ENCODE measurements around the gene ACER1.
"Not testable (repeated sequence)": the region's sequence is repeated elsewhere in the genome, so short reads cannot be mapped to it uniquely, and the experiment has no call there.

The ACER1 gene

GRCh38 chr19:6357174-6357573 is 23.8 kb upstream of the ACER1 start:
- no peak overlapping the region for H4K12ac ChIP-seq (ENCODE audit: low read depth, low read length)
- no peak overlapping the region for H2BK120ac ChIP-seq (ENCODE audit: insufficient read depth, low read length, poor library complexity)
- H2AK5ac ChIP-seq (ENCODE audit: low read length) = no peak overlapping the region
- H2BK12ac ChIP-seq (ENCODE audit: low read length) = no peak overlapping the region
- H2AFZ ChIP-seq (ENCODE audit: insufficient read depth, low read length, poor library complexity) = no peak overlapping the region
- H3K18ac ChIP-seq (ENCODE audit: low read length) = no peak overlapping the region
- no peak overlapping the region for H3K4me2 ChIP-seq (ENCODE audit: low read length)
- no peaks in the 10 kb centered on the region for H3K36me3 ChIP-seq (ENCODE audit: control insufficient read depth in 1 of 2, insufficient read depth in 2 of 2, low read length in 2 of 2)
- no peak overlapping the region for H4K91ac ChIP-seq (ENCODE audit: low read depth, low read length)
- H3K14ac ChIP-seq (ENCODE audit: low read length) = no peak overlapping the region
- H3K4me3 ChIP-seq (ENCODE audit: low read depth, low read length) = no peak overlapping the region
- H3K79me1 ChIP-seq (ENCODE audit: low read length) = peaks cover 8% of the 10 kb centered on the region
- H3K9ac ChIP-seq (ENCODE audit: low read length) = no peak overlapping the region
- no peak overlapping the region for H3K27ac ChIP-seq (ENCODE audit: low read depth, low read length)
- peaks cover 2% of the 10 kb centered on the region for H3K9me3 ChIP-seq (ENCODE audit: insufficient read depth, low read depth, low read length)
- no peaks in the 10 kb centered on the region for H3K27me3 ChIP-seq (ENCODE audit: insufficient read depth, low read length)
- H4K8ac ChIP-seq (ENCODE audit: low read depth, low read length) = no peak overlapping the region
- H3K79me2 ChIP-seq (ENCODE audit: control insufficient read depth, insufficient read depth, low read length, poor library complexity) = peaks cover 8% of the 10 kb centered on the region
- H2BK5ac ChIP-seq (ENCODE audit: low read depth, low read length, poor library complexity) = no peak overlapping the region
- no peak overlapping the region for H3K4ac ChIP-seq (ENCODE audit: low read depth, low read length)
- no peak for DNase-seq
- WGBS (ENCODE audit: extremely low coverage, insufficient coverage, insufficient read length) = no CpG with 5 or more reads among the region's 14 CpGs
- H3K23ac ChIP-seq (ENCODE audit: low read length) = no peak overlapping the region
- peaks cover 0 to 3% of the 10 kb centered on the region in 2 experiments for H3K4me1 ChIP-seq (ENCODE audit: control insufficient read depth in 1 of 2, insufficient read depth in 2 of 2, low read length in 2 of 2)

- not testable (repeated sequence) for H2AFZ ChIP-seq (ENCODE audit: insufficient read depth, low read length, poor library complexity); H3K27me3 ChIP-seq (ENCODE audit: insufficient read depth, low read length)
- no CpG with 5 or more reads among the region's 46 CpGs for WGBS (ENCODE audit: extremely low coverage, insufficient coverage, insufficient read length)
Observed at GRCh38 chr19:6355321-6356040, 22.1 kb upstream of the ACER1 start.

DNA sequence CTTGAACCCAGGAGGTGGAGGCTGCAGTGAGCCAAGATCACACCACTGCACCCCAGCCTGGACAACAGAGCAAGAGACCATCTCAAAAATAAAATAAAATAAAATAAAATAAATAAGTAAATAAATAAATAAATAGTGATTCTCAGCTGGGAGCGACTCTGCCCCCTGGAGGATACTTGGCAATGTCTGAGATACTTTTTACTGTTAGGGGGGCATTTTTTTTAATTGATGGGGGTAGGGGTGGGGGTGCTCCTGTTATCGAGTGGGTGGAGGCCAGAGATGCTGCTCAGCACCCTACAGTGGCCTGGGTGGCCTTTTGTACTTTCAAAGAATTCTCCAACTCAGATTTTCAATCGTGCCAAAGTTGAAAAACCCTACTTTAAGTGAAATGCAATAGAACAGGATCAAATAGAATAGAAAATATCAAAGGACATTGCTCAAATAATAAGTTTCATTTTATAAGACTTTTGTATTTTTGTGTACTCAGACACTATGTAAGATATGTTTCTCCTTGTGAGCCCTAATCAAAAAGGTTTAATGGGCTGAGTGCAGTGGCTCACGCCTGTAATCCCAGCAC is 20.8 kb upstream of the ACER1 start:
- peaks cover 0 to 3% of the 10 kb centered on the region in 2 experiments for H3K4me1 ChIP-seq (ENCODE audit: control insufficient read depth in 1 of 2, insufficient read depth in 2 of 2, low read length in 2 of 2)
- H3K4ac ChIP-seq (ENCODE audit: low read depth, low read length) = no peak overlapping the region
- no peak overlapping the region for H3K9ac ChIP-seq (ENCODE audit: low read length)
- H3K4me3 ChIP-seq (ENCODE audit: low read depth, low read length) = no peak overlapping the region
- H3K23ac ChIP-seq (ENCODE audit: low read length) = no peak overlapping the region
- H2AK5ac ChIP-seq (ENCODE audit: low read length) = no peak overlapping the region
- no peaks in the 10 kb centered on the region for H3K36me3 ChIP-seq (ENCODE audit: control insufficient read depth in 1 of 2, insufficient read depth in 2 of 2, low read length in 2 of 2)
- no peaks in the 10 kb centered on the region for H3K27me3 ChIP-seq (ENCODE audit: insufficient read depth, low read length)
- H4K12ac ChIP-seq (ENCODE audit: low read depth, low read length) = no peak overlapping the region
- H3K27ac ChIP-seq (ENCODE audit: low read depth, low read length) = no peak overlapping the region
- H3K9me3 ChIP-seq (ENCODE audit: insufficient read depth, low read depth, low read length) = peaks cover 2% of the 10 kb centered on the region
- no peak for DNase-seq
- H2BK5ac ChIP-seq (ENCODE audit: low read depth, low read length, poor library complexity) = no peak overlapping the region
- no CpG with 5 or more reads among the region's 4 CpGs for WGBS (ENCODE audit: extremely low coverage, insufficient coverage, insufficient read length)
- no peak overlapping the region for H3K14ac ChIP-seq (ENCODE audit: low read length)
- H3K79me2 ChIP-seq (ENCODE audit: control insufficient read depth, insufficient read depth, low read length, poor library complexity) = no peaks in the 10 kb centered on the region
- H2BK120ac ChIP-seq (ENCODE audit: insufficient read depth, low read length, poor library complexity) = no peak overlapping the region
- H3K4me2 ChIP-seq (ENCODE audit: low read length) = no peak overlapping the region
- no peak overlapping the region for H4K8ac ChIP-seq (ENCODE audit: low read depth, low read length)
- H4K91ac ChIP-seq (ENCODE audit: low read depth, low read length) = no peak overlapping the region
- no peaks in the 10 kb centered on the region for H3K79me1 ChIP-seq (ENCODE audit: low read length)
- H3K18ac ChIP-seq (ENCODE audit: low read length) = no peak overlapping the region
- H2AFZ ChIP-seq (ENCODE audit: insufficient read depth, low read length, poor library complexity) = no peak overlapping the region
- H2BK12ac ChIP-seq (ENCODE audit: low read length) = no peak overlapping the region

More at GRCh38 chr19:6355321-6356040, 22.1 kb upstream of the ACER1 start:
- H4K12ac ChIP-seq (ENCODE audit: low read depth, low read length); H3K9me3 ChIP-seq (ENCODE audit: insufficient read depth, low read depth, low read length); H2AK5ac ChIP-seq (ENCODE audit: low read length); H2BK5ac ChIP-seq (ENCODE audit: low read depth, low read length, poor library complexity); H3K36me3 ChIP-seq (ENCODE audit: control insufficient read depth in 1 of 2, insufficient read depth in 2 of 2, low read length in 2 of 2); H4K91ac ChIP-seq (ENCODE audit: low read depth, low read length); H3K4me3 ChIP-seq (ENCODE audit: low read depth, low read length); H3K18ac ChIP-seq (ENCODE audit: low read length); H3K23ac ChIP-seq (ENCODE audit: low read length); H3K14ac ChIP-seq (ENCODE audit: low read length); H3K4me1 ChIP-seq (ENCODE audit: control insufficient read depth in 1 of 2, insufficient read depth in 2 of 2, low read length in 2 of 2); H3K79me2 ChIP-seq (ENCODE audit: control insufficient read depth, insufficient read depth, low read length, poor library complexity); H2BK120ac ChIP-seq (ENCODE audit: insufficient read depth, low read length, poor library complexity); H3K4ac ChIP-seq (ENCODE audit: low read depth, low read length); H3K9ac ChIP-seq (ENCODE audit: low read length); H4K8ac ChIP-seq (ENCODE audit: low read depth, low read length); H2BK12ac ChIP-seq (ENCODE audit: low read length); DNase-seq; H3K79me1 ChIP-seq (ENCODE audit: low read length); H3K27ac ChIP-seq (ENCODE audit: low read depth, low read length); H3K4me2 ChIP-seq (ENCODE audit: low read length): not testable (repeated sequence)

DNA sequence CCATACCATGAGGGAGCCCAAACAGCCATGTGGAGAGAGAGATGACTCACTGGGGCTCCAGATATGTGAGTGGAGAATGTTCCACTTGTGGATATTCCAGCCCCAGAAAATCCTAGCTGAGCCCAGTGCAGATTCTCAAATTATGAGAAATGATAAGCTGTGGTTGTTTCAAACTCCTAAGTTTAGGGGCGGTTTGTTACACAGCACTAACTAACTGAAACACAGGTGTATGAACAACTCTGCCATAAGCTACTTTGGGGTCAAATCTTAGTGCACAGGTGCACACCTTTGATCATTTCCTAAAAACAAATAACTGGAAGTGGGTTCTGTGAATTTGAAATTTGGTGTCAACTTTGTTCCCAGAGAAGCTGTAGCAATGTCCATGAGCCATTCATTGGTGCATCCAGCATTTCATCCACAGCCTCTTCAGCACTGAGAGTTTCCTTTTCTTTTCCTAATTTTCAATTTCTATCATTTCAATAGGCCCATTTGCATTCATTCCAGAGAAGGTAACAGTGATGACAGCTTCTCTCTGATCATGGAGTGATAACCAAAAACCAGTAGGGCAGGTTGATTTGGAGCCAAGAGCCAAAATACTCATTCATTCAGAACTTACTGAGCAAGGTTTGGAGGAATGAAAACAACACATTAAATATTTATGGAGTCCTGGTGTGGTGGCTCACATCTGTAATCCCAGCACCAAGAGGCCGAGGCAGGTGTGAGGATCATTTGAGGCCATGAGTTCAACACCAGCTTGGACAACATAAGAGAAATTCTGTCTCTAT is 19.2 kb upstream of the ACER1 start:
- no peak overlapping the region for H3K9ac ChIP-seq (ENCODE audit: low read length)
- H3K27ac ChIP-seq (ENCODE audit: low read depth, low read length) = no peak overlapping the region
- H2BK12ac ChIP-seq (ENCODE audit: low read length) = no peak overlapping the region
- H3K4me2 ChIP-seq (ENCODE audit: low read length) = no peak overlapping the region
- H4K91ac ChIP-seq (ENCODE audit: low read depth, low read length) = no peak overlapping the region
- H3K4ac ChIP-seq (ENCODE audit: low read depth, low read length) = no peak overlapping the region
- no peak overlapping the region for H4K12ac ChIP-seq (ENCODE audit: low read depth, low read length)
- H3K79me1 ChIP-seq (ENCODE audit: low read length) = no peaks in the 10 kb centered on the region
- H3K27me3 ChIP-seq (ENCODE audit: insufficient read depth, low read length) = no peaks in the 10 kb centered on the region
- H2AK5ac ChIP-seq (ENCODE audit: low read length) = no peak overlapping the region
- no CpG with 5 or more reads among the region's 2 CpGs for WGBS (ENCODE audit: extremely low coverage, insufficient coverage, insufficient read length)
- no peak overlapping the region for H4K8ac ChIP-seq (ENCODE audit: low read depth, low read length)
- no peak overlapping the region for H2AFZ ChIP-seq (ENCODE audit: insufficient read depth, low read length, poor library complexity)
- H3K14ac ChIP-seq (ENCODE audit: low read length) = no peak overlapping the region
- no peak overlapping the region for H2BK5ac ChIP-seq (ENCODE audit: low read depth, low read length, poor library complexity)
- H3K9me3 ChIP-seq (ENCODE audit: insufficient read depth, low read depth, low read length) = peaks cover 2% of the 10 kb centered on the region
- H3K4me1 ChIP-seq (ENCODE audit: control insufficient read depth in 1 of 2, insufficient read depth in 2 of 2, low read length in 2 of 2) = no peaks in the 10 kb centered on the region
- H3K18ac ChIP-seq (ENCODE audit: low read length) = no peak overlapping the region
- peak; percentile 61 to 92 for DNase-seq
- H2BK120ac ChIP-seq (ENCODE audit: insufficient read depth, low read length, poor library complexity) = no peak overlapping the region
- H3K79me2 ChIP-seq (ENCODE audit: control insufficient read depth, insufficient read depth, low read length, poor library complexity) = no peaks in the 10 kb centered on the region
- no peaks in the 10 kb centered on the region for H3K36me3 ChIP-seq (ENCODE audit: control insufficient read depth in 1 of 2, insufficient read depth in 2 of 2, low read length in 2 of 2)
- H3K23ac ChIP-seq (ENCODE audit: low read length) = no peak overlapping the region
- no peak overlapping the region for H3K4me3 ChIP-seq (ENCODE audit: low read depth, low read length)

Data from trophoblast cell (in vitro differentiated cells and primary cell).